Kidney (tissue), 14 donors: Measurements from ENCODE around the gene TAF6. TPM values are rescaled to one million over a fixed set of nuclear protein-coding genes. Genes with fewer than 3 reads are reported as not detected.

Source experiments
- DNase-seq, 5 donors: peaks; one replicate each; pipeline ENCODE4 v3.0.0-alpha.2; 2013 to 2020
- FAIRE-seq: peaks from 2 replicates; lab custom pipeline; 2012; peaks lifted over from hg19 to GRCh38; lab: Jason Lieb, UNC
- H3K27ac ChIP-seq, 2 donors: one replicate each; pipeline ENCODE4 v1.7.0; 2013; ENCODE audit warnings: low read depth in 2 of 2, low read length in 2 of 2, inconsistent platforms in 1 of 2
- H3K27me3 ChIP-seq: one replicate; pipeline ENCODE4 v1.7.1; 2013; ENCODE audit warnings: low read length, inconsistent platforms; ENCODE audit not compliant: control insufficient read depth, insufficient read depth
- H3K36me3 ChIP-seq, 3 donors: one replicate each; pipeline versions ENCODE4 v1.7.0 to v1.7.1; 2013; ENCODE audit warnings: low read length in 3 of 3, control low read depth in 1 of 3, inconsistent platforms in 1 of 3; ENCODE audit not compliant: insufficient read depth in 3 of 3, control insufficient read depth in 2 of 3
- H3K4me1 ChIP-seq, 3 donors: one replicate each; pipeline versions ENCODE4 v1.7.0 to v1.7.1; 2013; ENCODE audit warnings: low read length in 3 of 3, inconsistent platforms in 1 of 3, low read depth in 1 of 3; ENCODE audit not compliant: control insufficient read depth in 2 of 3, insufficient read depth in 2 of 3
- H3K4me3 ChIP-seq, 3 donors: one replicate each; pipeline versions ENCODE4 v1.7.0 to v1.8.1; 2013; ENCODE audit warnings: low read length in 3 of 3, control low read depth in 1 of 3, inconsistent platforms in 1 of 3
- H3K9ac ChIP-seq, 3 donors: one replicate each; pipeline versions ENCODE4 v1.7.0 to v1.7.1; 2013; ENCODE audit warnings: low read length in 3 of 3, control low read depth in 1 of 3, inconsistent platforms in 1 of 3
- H3K9me3 ChIP-seq, 3 donors: one replicate each; pipeline versions ENCODE4 v1.7.0 to v1.7.1; 2013; ENCODE audit warnings: low read length in 3 of 3, control low read depth in 1 of 3, inconsistent platforms in 1 of 3; ENCODE audit not compliant: control insufficient read depth in 2 of 3, insufficient read depth in 1 of 3
- intact Hi-C: fragments of 100-400 bp; cut with DNase I; formaldehyde crosslinking; loops from one replicate; pipeline ENCODE4 v1.11.1; 2022
- polyA plus RNA-seq: library from polyadenylated mRNA; stranded (reverse); fragments of 350-450 nt; fragmentation: Illumina TruSeq; extraction: RNeasy Lipid Tissue Mini Kit (QIAGEN cat#74804); gene quantifications from one replicate; pipeline ENCODE4 v1.2.3, GENCODE V29; 2014; ENCODE audit warnings: low read depth, low replicate concordance; ENCODE audit not compliant: insufficient read depth
- total RNA-seq: library from RNA; stranded (reverse); fragmentation: NEBNext Ultra II Directional; extraction: Animal tissue kit (Norgen Biotek cat#: 25700); gene quantifications from one replicate; pipeline ENCODE4 v1.2.1, GENCODE V29; 2021
- TF ChIP-seq, protein P1 (sequence below): IDR thresholded peaks from 3 replicates; pipeline ENCODE4 v1.5.1; 2012; ENCODE audit warnings: mild to moderate bottlenecking, moderate library complexity, borderline replicate concordance; ENCODE audit not compliant: insufficient read depth; ENCODE audit errors: extremely low read depth
- donor health status: control.
- donor health status: control.
- donor health status: control.
- donor health status: control.
- donor health status: control.
- donor health status: DM: yes; HTN: yes; CAD: no.
- donor health status: Normal renal cell carcinoma (clear cell type).

The TAF6 gene
- total and polyA plus RNA-seq, 2 donors from 2014 or later, result 41.3 to 62.7 TPM

GRCh38 chr7:100099452-100099851 is 19.7 kb downstream of the TAF6 start:
- TF ChIP-seq, protein P1, sequence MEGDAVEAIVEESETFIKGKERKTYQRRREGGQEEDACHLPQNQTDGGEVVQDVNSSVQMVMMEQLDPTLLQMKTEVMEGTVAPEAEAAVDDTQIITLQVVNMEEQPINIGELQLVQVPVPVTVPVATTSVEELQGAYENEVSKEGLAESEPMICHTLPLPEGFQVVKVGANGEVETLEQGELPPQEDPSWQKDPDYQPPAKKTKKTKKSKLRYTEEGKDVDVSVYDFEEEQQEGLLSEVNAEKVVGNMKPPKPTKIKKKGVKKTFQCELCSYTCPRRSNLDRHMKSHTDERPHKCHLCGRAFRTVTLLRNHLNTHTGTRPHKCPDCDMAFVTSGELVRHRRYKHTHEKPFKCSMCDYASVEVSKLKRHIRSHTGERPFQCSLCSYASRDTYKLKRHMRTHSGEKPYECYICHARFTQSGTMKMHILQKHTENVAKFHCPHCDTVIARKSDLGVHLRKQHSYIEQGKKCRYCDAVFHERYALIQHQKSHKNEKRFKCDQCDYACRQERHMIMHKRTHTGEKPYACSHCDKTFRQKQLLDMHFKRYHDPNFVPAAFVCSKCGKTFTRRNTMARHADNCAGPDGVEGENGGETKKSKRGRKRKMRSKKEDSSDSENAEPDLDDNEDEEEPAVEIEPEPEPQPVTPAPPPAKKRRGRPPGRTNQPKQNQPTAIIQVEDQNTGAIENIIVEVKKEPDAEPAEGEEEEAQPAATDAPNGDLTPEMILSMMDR, result no peak
- peaks cover 22 to 53% (median 26%) of the 10 kb centered on the region in 3 donors for H3K36me3 ChIP-seq
- H3K4me3 ChIP-seq, result peak overlapping the region; percentile 59 to 84 (median 83)
- no peak overlapping the region for H3K27ac ChIP-seq
- no peaks in the 10 kb centered on the region for H3K27me3 ChIP-seq
- DNase-seq (no peak), FAIRE-seq (no peak)
- intact Hi-C loops, result no loop called here
- peaks cover 0 to 10% (median 6%) of the 10 kb centered on the region in 3 donors for H3K4me1 ChIP-seq
- H3K9me3 ChIP-seq, result no peaks in the 10 kb centered on the region
- peak overlapping the region in 2 of 3 donors; percentile 22 to 66 for H3K9ac ChIP-seq

DNA sequence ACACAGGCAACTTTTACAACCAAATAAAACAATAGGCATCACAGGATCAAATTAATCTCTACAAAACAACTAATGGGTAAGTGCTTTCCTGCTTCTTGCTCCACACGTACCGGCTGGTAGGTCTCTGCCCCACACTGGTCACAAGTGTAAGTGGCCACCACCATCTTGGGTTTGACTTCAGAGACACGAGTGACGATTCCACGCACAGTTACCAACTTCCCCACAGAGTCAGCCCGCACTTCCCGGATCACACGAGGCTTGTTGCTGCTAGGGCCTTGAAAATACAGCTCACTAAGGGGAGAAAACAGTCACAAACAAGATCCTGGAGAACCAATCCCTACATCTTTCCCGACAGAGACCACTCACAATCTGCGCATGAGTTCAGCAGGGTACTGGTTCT is 20.2 kb downstream of the TAF6 start:
- Histone ChIP-seq H3K36me3 (peaks cover 25 to 56% (median 28%) of the 10 kb centered on the region in 3 donors), H3K27ac (no peak overlapping the region)

DNA sequence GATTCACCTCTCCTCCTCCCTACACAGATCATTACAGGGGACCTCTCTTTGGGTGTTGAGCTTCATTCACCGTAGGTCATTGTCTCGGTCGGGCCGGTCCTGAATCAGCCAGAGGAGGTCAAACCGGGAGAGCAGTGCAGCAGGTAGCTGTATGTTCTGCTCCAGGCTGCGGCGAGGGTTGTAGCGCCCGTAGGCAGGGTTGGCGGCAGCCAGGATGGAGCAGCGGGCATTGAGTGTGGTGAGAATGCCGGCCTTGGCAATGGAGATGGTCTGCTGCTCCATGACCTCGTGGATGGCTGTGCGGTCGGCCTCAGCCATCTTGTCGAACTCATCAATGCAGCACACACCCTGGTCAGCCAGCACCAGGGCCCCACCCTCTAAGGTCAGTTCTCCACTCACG is 23.5 kb downstream of the TAF6 start:
- Histone ChIP-seq H3K27me3 (no peaks in the 10 kb centered on the region), H3K27ac (no peak overlapping the region), H3K9me3 (no peaks in the 10 kb centered on the region), H3K4me3 (no peak overlapping the region), H3K9ac (no peak overlapping the region), H3K4me1 (peaks cover 0 to 10% (median 6%) of the 10 kb centered on the region in 3 donors), H3K36me3 (peaks cover 29 to 80% (median 50%) of the 10 kb centered on the region in 3 donors)
- intact Hi-C loops, result no loop called here
- no peak for DNase-seq
- TF ChIP-seq, protein P1, result no peak
- no peak for FAIRE-seq

More for the DNA sequence above, 20.2 kb downstream of the TAF6 start:
- intact Hi-C loops, result no loop called here
- TF ChIP-seq, protein P1, result no peak
- DNase-seq (no peak), FAIRE-seq (no peak)
- Histone ChIP-seq H3K4me3 (no peak overlapping the region), H3K27me3 (no peaks in the 10 kb centered on the region), H3K9me3 (no peaks in the 10 kb centered on the region), H3K9ac (no peak overlapping the region), H3K4me1 (peaks cover 0 to 10% (median 6%) of the 10 kb centered on the region in 3 donors)

DNA sequence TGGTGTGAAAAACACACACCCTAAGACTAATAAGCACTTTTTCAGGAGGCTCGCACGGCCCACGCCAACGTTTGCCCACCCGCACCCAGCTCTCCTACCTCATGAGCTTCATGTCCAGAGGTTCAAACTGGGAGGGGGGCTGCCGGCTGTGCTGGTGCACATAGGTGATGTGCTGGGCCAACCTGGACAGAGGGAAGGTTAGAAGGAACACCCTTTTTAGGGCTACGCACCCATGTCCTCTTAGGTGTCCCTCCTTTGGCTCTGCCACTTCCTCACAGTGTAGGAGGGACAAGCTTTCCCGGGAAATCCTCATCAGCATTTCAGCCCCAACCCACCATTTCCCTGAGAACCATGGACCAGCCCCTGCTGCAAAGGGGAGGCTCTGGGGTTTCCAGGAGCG is 23.9 kb downstream of the TAF6 start:
- no peaks in the 10 kb centered on the region for H3K9me3 ChIP-seq
- FAIRE-seq (no peak), DNase-seq (no peak)
- no peak overlapping the region for H3K4me3 ChIP-seq
- H3K9ac ChIP-seq, result no peak overlapping the region
- peaks cover 33 to 85% (median 53%) of the 10 kb centered on the region in 3 donors for H3K36me3 ChIP-seq
- intact Hi-C loops, result no loop called here
- H3K4me1 ChIP-seq, result peaks cover 0 to 10% (median 6%) of the 10 kb centered on the region in 3 donors
- no peak overlapping the region for H3K27ac ChIP-seq
- no peaks in the 10 kb centered on the region for H3K27me3 ChIP-seq
- TF ChIP-seq, protein P1, result no peak
